Measurements from ENCODE around the gene CTNNA2.

Gene CTNNA2

GRCh38 chr2:79585701-79586433 lies 73.0 kb downstream of the CTNNA2 start:
- H3K4me3 Mint-ChIP-seq: no peak overlapping the region
- no peaks in the 10 kb centered on the region for H3K4me1 Mint-ChIP-seq
- H3K27ac Mint-ChIP-seq: no peak overlapping the region
- no peaks in the 10 kb centered on the region for H3K36me3 Mint-ChIP-seq
- no peaks in the 10 kb centered on the region for H3K27me3 Mint-ChIP-seq
- H3K9me3 Mint-ChIP-seq: peaks cover 7% of the 10 kb centered on the region
- no peak for ATAC-seq

GRCh38 chr2:79591281-79591680 lies 78.4 kb downstream of the CTNNA2 start:
- Mint-ChIP-seq H3K27ac (no peak overlapping the region), H3K27me3 (no peaks in the 10 kb centered on the region), H3K36me3 (no peaks in the 10 kb centered on the region), H3K4me3 (no peak overlapping the region), H3K9me3 (peaks cover 7% of the 10 kb centered on the region), H3K4me1 (no peaks in the 10 kb centered on the region)
- no peak for ATAC-seq

- H3K9me3 Mint-ChIP-seq: peaks cover 5% of the 10 kb centered on the region
- H3K4me3 Mint-ChIP-seq: no peak overlapping the region
- H3K4me1 Mint-ChIP-seq: no peaks in the 10 kb centered on the region
- no peak for ATAC-seq
- no peaks in the 10 kb centered on the region for H3K27me3 Mint-ChIP-seq
- no peak overlapping the region for H3K27ac Mint-ChIP-seq
- H3K36me3 Mint-ChIP-seq: no peaks in the 10 kb centered on the region
These were observed 80.5 kb downstream of the CTNNA2 start for GRCh38 chr2:79593237-79593867.

- H3K27me3 Mint-ChIP-seq: no peaks in the 10 kb centered on the region
- peaks cover 5% of the 10 kb centered on the region for H3K9me3 Mint-ChIP-seq
- H3K27ac Mint-ChIP-seq: no peak overlapping the region
- ATAC-seq: no peak
- no peaks in the 10 kb centered on the region for H3K36me3 Mint-ChIP-seq
- no peak overlapping the region for H3K4me3 Mint-ChIP-seq
- H3K4me1 Mint-ChIP-seq: no peaks in the 10 kb centered on the region
These were observed 83.6 kb downstream of the CTNNA2 start for GRCh38 chr2:79596403-79596802.

GRCh38 chr2:79604748-79605147 lies 91.9 kb downstream of the CTNNA2 start:
- no peak overlapping the region for H3K27ac Mint-ChIP-seq
- no peaks in the 10 kb centered on the region for H3K27me3 Mint-ChIP-seq
- H3K4me1 Mint-ChIP-seq: no peaks in the 10 kb centered on the region
- H3K9me3 Mint-ChIP-seq: no peaks in the 10 kb centered on the region
- no peak for ATAC-seq
- no peak overlapping the region for H3K4me3 Mint-ChIP-seq
- H3K36me3 Mint-ChIP-seq: no peaks in the 10 kb centered on the region

GRCh38 chr2:79611448-79612016 lies 98.7 kb downstream of the CTNNA2 start:
- no peak for ATAC-seq
- Mint-ChIP-seq H3K9me3 (no peaks in the 10 kb centered on the region), H3K36me3 (no peaks in the 10 kb centered on the region), H3K4me3 (no peak overlapping the region), H3K27me3 (no peaks in the 10 kb centered on the region), H3K4me1 (no peaks in the 10 kb centered on the region), H3K27ac (no peak overlapping the region)

GRCh38 chr2:79612999-79613398 lies 100.1 kb downstream of the CTNNA2 start:
- Mint-ChIP-seq H3K27me3 (no peaks in the 10 kb centered on the region), H3K4me3 (no peak overlapping the region), H3K36me3 (no peaks in the 10 kb centered on the region), H3K4me1 (no peaks in the 10 kb centered on the region), H3K27ac (no peak overlapping the region), H3K9me3 (peaks cover 3% of the 10 kb centered on the region)
- no peak for ATAC-seq

- Mint-ChIP-seq H3K27ac (no peak overlapping the region), H3K27me3 (no peaks in the 10 kb centered on the region), H3K9me3 (peaks cover 8% of the 10 kb centered on the region), H3K36me3 (no peaks in the 10 kb centered on the region), H3K4me3 (no peak overlapping the region), H3K4me1 (no peaks in the 10 kb centered on the region)
- no peak for ATAC-seq
These were observed 106.6 kb downstream of the CTNNA2 start for GRCh38 chr2:79619442-79619841.

GRCh38 chr2:79619976-79620375 lies 107.1 kb downstream of the CTNNA2 start:
- Mint-ChIP-seq H3K36me3 (no peaks in the 10 kb centered on the region), H3K27ac (no peak overlapping the region), H3K4me1 (no peaks in the 10 kb centered on the region), H3K4me3 (no peak overlapping the region), H3K27me3 (no peaks in the 10 kb centered on the region), H3K9me3 (peaks cover 8% of the 10 kb centered on the region)
- no peak for ATAC-seq

GRCh38 chr2:79620679-79621078 lies 107.8 kb downstream of the CTNNA2 start:
- Mint-ChIP-seq H3K27me3 (no peaks in the 10 kb centered on the region), H3K4me1 (no peaks in the 10 kb centered on the region), H3K36me3 (no peaks in the 10 kb centered on the region), H3K27ac (no peak overlapping the region), H3K9me3 (peaks cover 8% of the 10 kb centered on the region), H3K4me3 (no peak overlapping the region)
- ATAC-seq: no peak

- Mint-ChIP-seq H3K27ac (no peak overlapping the region), H3K4me1 (no peaks in the 10 kb centered on the region), H3K4me3 (no peak overlapping the region), H3K36me3 (no peaks in the 10 kb centered on the region), H3K9me3 (peaks cover 8% of the 10 kb centered on the region), H3K27me3 (no peaks in the 10 kb centered on the region)
- no peak for ATAC-seq
These were observed 108.4 kb downstream of the CTNNA2 start for GRCh38 chr2:79621252-79621651.

- no peak for ATAC-seq
- H3K4me3 Mint-ChIP-seq: no peak overlapping the region
- H3K36me3 Mint-ChIP-seq: no peaks in the 10 kb centered on the region
- no peak overlapping the region for H3K27ac Mint-ChIP-seq
- no peaks in the 10 kb centered on the region for H3K27me3 Mint-ChIP-seq
- no peaks in the 10 kb centered on the region for H3K4me1 Mint-ChIP-seq
- peaks cover 12% of the 10 kb centered on the region for H3K9me3 Mint-ChIP-seq
These were observed 108.9 kb downstream of the CTNNA2 start for GRCh38 chr2:79621755-79622154.

- ATAC-seq: no peak
- Mint-ChIP-seq H3K27me3 (no peaks in the 10 kb centered on the region), H3K36me3 (no peaks in the 10 kb centered on the region), H3K9me3 (peaks cover 12% of the 10 kb centered on the region), H3K4me3 (no peak overlapping the region), H3K4me1 (no peaks in the 10 kb centered on the region), H3K27ac (no peak overlapping the region)
These were observed 109.7 kb downstream of the CTNNA2 start for GRCh38 chr2:79622508-79622907.

- Mint-ChIP-seq H3K27ac (no peak overlapping the region), H3K4me1 (no peaks in the 10 kb centered on the region), H3K27me3 (no peaks in the 10 kb centered on the region), H3K9me3 (peaks cover 12% of the 10 kb centered on the region), H3K4me3 (no peak overlapping the region), H3K36me3 (no peaks in the 10 kb centered on the region)
- ATAC-seq: no peak
These were observed 114.4 kb downstream of the CTNNA2 start for GRCh38 chr2:79627237-79627636.

GRCh38 chr2:79630060-79630459 lies 117.2 kb downstream of the CTNNA2 start:
- peaks cover 15% of the 10 kb centered on the region for H3K9me3 Mint-ChIP-seq
- no peaks in the 10 kb centered on the region for H3K36me3 Mint-ChIP-seq
- H3K27me3 Mint-ChIP-seq: no peaks in the 10 kb centered on the region

GRCh38 chr2:79630972-79631557 lies 118.2 kb downstream of the CTNNA2 start:
- no peaks in the 10 kb centered on the region for H3K4me1 Mint-ChIP-seq
- H3K36me3 Mint-ChIP-seq: no peaks in the 10 kb centered on the region
- no peak overlapping the region for H3K4me3 Mint-ChIP-seq
- H3K9me3 Mint-ChIP-seq: peaks cover 15% of the 10 kb centered on the region
- no peak for ATAC-seq
- no peaks in the 10 kb centered on the region for H3K27me3 Mint-ChIP-seq
- H3K27ac Mint-ChIP-seq: no peak overlapping the region

More at GRCh38 chr2:79630060-79630459, 117.2 kb downstream of the CTNNA2 start:
- H3K4me3 Mint-ChIP-seq: no peak overlapping the region
- no peak for ATAC-seq
- H3K4me1 Mint-ChIP-seq: no peaks in the 10 kb centered on the region
- H3K27ac Mint-ChIP-seq: no peak overlapping the region

Measured in stimulated activated memory B cell treated with anti-CD40 and anti-IgM and Interleukin-4, amounts not matched to agents 10 μg/mL and 1 μg/mL and 100 μg/mL, for 72 hours (primary cell).